GM11168 (cell line): ENCODE data around the gene ABCC3.

Source experiments
- in situ Hi-C: fragments of 300-500 bp; cut with MboI; formaldehyde crosslinking; loops from one replicate; pipeline ENCODE4 v1.12.0; 2022; ENCODE audit warnings: low sequenced_read_pairs; ENCODE audit not compliant: unreplicated experiment

ABCC3 gene

GRCh38 chr17:50603340-50603739 is 31.3 kb upstream of the ABCC3 start:
- in situ Hi-C loops: no loop called here

GRCh38 chr17:50604513-50604912 is 30.2 kb upstream of the ABCC3 start:
- in situ Hi-C loops: no loop called here

GRCh38 chr17:50605429-50605828 is 29.3 kb upstream of the ABCC3 start:
- in situ Hi-C loops: no loop called here

GRCh38 chr17:50607522-50608175 is 27.0 kb upstream of the ABCC3 start:
- in situ Hi-C loops: no loop called here

- in situ Hi-C loops: no loop called here
Observed at GRCh38 chr17:50608700-50609379, 25.8 kb upstream of the ABCC3 start.

- in situ Hi-C loops: no loop called here
Observed at GRCh38 chr17:50609380-50610074, 25.2 kb upstream of the ABCC3 start.

- in situ Hi-C loops: no loop called here
Observed at GRCh38 chr17:50611634-50612033, 23.0 kb upstream of the ABCC3 start.

- in situ Hi-C loops: no loop called here
Observed at GRCh38 chr17:50612281-50612680, 22.4 kb upstream of the ABCC3 start.

GRCh38 chr17:50613007-50613992 is 21.4 kb upstream of the ABCC3 start:
- in situ Hi-C loops: no loop called here

- in situ Hi-C loops: no loop called here
Observed at GRCh38 chr17:50614471-50615051, 20.1 kb upstream of the ABCC3 start.

GRCh38 chr17:50615828-50616227 is 18.9 kb upstream of the ABCC3 start:
- in situ Hi-C loops: no loop called here

GRCh38 chr17:50618300-50618699 is 16.4 kb upstream of the ABCC3 start:
- in situ Hi-C loops: no loop called here

- in situ Hi-C loops: no loop called here
Observed at GRCh38 chr17:50618941-50619340, 15.7 kb upstream of the ABCC3 start.

GRCh38 chr17:50619489-50619888 is 15.2 kb upstream of the ABCC3 start:
- in situ Hi-C loops: no loop called here

- in situ Hi-C loops: no loop called here
Observed at GRCh38 chr17:50620237-50620636, 14.4 kb upstream of the ABCC3 start.

GRCh38 chr17:50620858-50621257 is 13.8 kb upstream of the ABCC3 start:
- in situ Hi-C loops: no loop called here

GRCh38 chr17:50621574-50622031 is 13.1 kb upstream of the ABCC3 start:
- in situ Hi-C loops: no loop called here

GRCh38 chr17:50624321-50624934 is 10.3 kb upstream of the ABCC3 start:
- in situ Hi-C loops: no loop called here
